Omental fat pad (tissue), 4 donors: ENCODE data around the gene SHISA9. TPM values are rescaled to one million over a fixed set of nuclear protein-coding genes. Genes with fewer than 3 reads are reported as not detected.

ENCODE experiments used
- ATAC-seq: fragments of 150-250 bp; one replicate; pipeline ENCODE4 v1.9.1; 2016; ENCODE audit warnings: mild to moderate bottlenecking, moderate library complexity; ENCODE audit not compliant: low FRiP score
- DNase-seq: peaks from one replicate; pipeline ENCODE4 v3.0.0-alpha.2; 2019; ENCODE audit warnings: low spot score
- total RNA-seq, 4 donors: library from RNA; depleted of rRNA; stranded (reverse); fragments of >200 nt; gene quantifications; one replicate each; pipeline ENCODE4 v1.1.0, GENCODE V29; 2016
- TF ChIP-seq, protein P1 (sequence below), 3 donors: fragments of 450-650 bp; IDR thresholded peaks; one replicate each; pipeline ENCODE4 v1.5.1; 2016 to 2017; ENCODE audit warnings: antibody characterized with exemption in 3 of 3, mild to moderate bottlenecking in 3 of 3, moderate library complexity in 2 of 3

Gene SHISA9
- total RNA-seq, 4 donors from 2014 or later, result 1.1 TPM; not detected in 3

DNA sequence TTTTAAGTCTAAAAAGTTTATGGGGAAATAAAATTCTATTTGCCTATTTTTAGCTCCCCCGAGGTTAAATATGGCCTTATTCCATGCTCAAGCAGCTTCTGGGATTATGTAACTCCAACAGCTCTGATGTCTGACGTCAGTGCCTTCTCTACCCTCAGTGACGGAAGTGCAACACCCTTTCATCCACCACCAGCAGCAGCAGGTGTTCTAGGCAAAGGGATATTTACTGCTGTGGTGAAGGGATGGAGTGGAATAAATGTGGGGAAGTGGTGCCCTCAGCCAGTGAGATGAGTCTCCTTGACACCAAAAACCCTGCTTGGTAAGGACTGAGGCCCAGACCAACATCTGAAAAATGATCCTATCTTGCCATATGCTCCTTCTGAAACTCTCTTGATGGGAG lies 247.4 kb downstream of the SHISA9 start:
- TF ChIP-seq, protein P1, sequence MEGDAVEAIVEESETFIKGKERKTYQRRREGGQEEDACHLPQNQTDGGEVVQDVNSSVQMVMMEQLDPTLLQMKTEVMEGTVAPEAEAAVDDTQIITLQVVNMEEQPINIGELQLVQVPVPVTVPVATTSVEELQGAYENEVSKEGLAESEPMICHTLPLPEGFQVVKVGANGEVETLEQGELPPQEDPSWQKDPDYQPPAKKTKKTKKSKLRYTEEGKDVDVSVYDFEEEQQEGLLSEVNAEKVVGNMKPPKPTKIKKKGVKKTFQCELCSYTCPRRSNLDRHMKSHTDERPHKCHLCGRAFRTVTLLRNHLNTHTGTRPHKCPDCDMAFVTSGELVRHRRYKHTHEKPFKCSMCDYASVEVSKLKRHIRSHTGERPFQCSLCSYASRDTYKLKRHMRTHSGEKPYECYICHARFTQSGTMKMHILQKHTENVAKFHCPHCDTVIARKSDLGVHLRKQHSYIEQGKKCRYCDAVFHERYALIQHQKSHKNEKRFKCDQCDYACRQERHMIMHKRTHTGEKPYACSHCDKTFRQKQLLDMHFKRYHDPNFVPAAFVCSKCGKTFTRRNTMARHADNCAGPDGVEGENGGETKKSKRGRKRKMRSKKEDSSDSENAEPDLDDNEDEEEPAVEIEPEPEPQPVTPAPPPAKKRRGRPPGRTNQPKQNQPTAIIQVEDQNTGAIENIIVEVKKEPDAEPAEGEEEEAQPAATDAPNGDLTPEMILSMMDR (IDR thresholded peaks at IDR 0.05), result no peak

DNA sequence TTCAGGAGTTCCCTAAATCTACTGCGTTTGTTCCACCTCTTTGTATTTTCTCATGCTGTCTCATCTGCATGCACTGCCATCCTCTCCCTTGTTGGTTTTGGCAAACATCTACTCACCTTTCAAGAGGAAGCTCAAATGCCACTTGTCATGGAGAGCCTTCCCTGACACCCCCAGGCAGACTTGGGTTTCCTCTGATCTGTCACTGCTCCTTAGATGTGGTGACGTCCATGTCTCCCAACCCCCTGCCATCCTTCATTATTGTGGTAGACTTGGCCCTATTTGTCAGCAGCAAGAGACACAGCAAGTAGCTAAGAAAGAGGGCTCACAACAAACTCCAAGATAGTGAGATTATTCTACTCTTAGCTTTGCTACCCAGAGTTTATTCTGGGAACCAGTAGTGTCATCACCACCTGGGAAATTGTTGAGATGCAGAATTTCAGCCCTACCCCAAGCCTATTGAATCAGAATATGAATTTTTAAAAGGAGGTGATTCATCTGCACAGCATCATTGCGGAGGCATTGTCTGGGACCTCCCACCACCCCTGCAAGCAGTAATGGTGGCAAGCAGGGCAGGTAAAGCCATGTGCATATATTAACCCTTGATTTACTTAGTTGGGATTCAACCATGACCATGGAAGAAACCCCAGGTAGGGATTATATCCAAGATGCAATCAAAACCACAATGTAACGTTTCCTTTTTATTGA lies 248.9 kb downstream of the SHISA9 start:
- ATAC-seq (no peak), DNase-seq (no peak)
- TF ChIP-seq, protein P1 (IDR thresholded peaks at IDR 0.05), result no peak

More for the DNA sequence above, 247.4 kb downstream of the SHISA9 start:
- DNase-seq (no peak), ATAC-seq (no peak)

DNA sequence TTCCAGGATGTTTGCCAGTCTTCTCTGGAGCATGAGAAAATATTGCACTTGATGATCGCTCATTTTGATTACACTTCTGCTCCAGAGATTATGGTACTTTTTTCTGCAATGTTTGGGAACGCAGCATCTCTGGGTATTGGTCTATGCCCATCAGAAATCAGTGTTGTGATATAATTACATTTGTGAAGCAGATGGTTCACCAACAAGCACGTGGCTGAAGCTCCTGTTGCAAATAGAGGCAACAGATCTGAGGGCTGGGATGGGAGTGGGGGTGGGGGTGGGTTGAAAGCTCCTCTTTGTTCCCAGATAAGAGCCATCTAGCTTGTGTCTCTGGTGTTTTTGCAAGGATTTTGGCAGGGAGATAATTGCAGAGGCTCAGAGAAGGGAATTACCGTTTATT lies 252.3 kb downstream of the SHISA9 start:
- TF ChIP-seq, protein P1 (IDR thresholded peaks at IDR 0.05), result no peak
- no peak for ATAC-seq
- DNase-seq, result no peak

DNA sequence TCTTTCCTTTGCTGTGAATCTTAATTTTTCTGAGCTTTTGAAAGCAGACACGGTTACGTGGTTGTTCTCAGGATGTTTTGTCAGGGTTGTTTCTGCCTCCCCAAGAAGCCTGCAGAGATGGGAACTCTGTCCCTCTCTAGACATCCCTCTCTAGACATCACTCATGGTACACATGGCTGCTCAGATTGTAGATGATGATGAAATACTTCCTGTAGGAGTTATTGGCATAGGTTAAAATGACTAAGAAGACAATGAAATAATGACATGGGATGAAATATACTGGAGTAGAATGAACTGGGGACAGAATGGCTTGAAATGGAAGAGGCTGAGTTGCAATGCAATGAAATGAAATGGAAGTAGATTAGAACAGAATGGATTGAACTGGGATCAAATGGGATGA lies 253.4 kb downstream of the SHISA9 start:
- no peak for DNase-seq
- no peak for ATAC-seq
- TF ChIP-seq, protein P1 (IDR thresholded peaks at IDR 0.05), result no peak

DNA sequence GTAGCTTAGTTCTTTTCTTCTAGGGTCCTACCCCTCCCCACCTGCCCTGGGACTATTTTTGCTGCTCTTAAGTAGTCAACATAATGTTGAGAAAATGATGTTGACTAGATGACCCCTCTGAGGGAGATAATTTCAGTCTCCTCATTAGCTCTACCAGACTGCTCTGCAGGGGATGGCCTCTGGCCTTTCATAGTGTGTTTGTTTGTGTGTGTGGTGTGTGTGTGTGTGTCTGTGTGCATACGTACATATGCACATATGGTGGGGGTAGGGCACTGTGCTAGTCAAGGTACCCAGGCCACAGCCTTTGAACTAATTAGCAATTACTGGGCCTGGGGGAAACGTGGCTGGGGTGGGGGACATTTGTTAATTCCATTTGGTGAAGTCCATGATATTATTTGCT lies 254.0 kb downstream of the SHISA9 start:
- TF ChIP-seq, protein P1 (IDR thresholded peaks at IDR 0.05), result no peak
- DNase-seq, result no peak
- ATAC-seq, result no peak

DNA sequence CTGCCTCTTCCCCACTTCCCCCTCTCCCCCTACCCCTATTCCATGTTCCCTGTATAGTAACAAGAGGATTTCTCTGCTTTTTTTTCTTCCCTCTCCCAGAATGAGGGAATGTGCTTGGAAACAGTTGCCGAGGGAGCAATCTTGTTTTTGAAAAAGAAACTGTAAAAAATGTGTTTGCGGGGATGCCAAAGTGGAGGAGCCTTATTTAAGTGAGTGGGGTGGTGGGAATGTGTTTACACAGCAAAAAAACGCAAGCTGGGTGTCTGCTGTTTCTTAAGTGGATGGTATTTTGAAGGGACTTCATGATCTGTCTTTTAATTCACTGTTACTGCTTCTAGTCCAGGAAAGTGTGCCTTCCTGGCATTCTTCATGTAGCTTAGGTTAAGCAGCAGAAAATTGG lies 254.4 kb downstream of the SHISA9 start:
- ATAC-seq (no peak), DNase-seq (no peak)
- TF ChIP-seq, protein P1 (IDR thresholded peaks at IDR 0.05), result no peak

DNA sequence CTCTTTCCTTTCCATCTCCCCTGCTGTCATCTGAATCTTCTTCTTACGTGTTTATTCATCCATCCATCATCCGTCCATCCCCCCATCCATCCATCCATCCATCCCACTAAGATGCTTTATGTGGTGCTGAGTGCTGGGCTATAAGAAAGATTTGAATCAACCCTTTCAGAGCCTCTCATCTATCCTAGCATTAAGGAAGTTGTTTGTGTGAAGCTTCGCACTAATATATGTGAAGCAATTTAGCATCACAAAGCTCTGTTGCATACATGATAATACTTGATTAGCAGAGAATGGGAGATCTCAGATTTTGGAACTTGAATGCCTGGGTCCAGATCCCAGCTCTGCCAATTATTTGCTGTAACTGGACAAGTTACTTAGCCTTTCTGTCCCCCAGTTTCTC lies 255.7 kb downstream of the SHISA9 start:
- TF ChIP-seq, protein P1 (IDR thresholded peaks at IDR 0.05), result no peak
- DNase-seq (no peak), ATAC-seq (no peak)
